GM20000 (cell line): Measurements from ENCODE around the gene ABLIM2.

Experiments
- DNase-seq: peaks from one replicate; pipeline ENCODE4 v3.0.0; 2012; ENCODE audit warnings: low spot score
- TF ChIP-seq, protein P1 (sequence below): IDR thresholded peaks from 2 replicates; pipeline ENCODE4 v1.5.1; 2012; ENCODE audit warnings: mild to moderate bottlenecking, control low read depth; ENCODE audit errors: extremely low read depth, missing control alignments

ABLIM2 gene

DNA sequence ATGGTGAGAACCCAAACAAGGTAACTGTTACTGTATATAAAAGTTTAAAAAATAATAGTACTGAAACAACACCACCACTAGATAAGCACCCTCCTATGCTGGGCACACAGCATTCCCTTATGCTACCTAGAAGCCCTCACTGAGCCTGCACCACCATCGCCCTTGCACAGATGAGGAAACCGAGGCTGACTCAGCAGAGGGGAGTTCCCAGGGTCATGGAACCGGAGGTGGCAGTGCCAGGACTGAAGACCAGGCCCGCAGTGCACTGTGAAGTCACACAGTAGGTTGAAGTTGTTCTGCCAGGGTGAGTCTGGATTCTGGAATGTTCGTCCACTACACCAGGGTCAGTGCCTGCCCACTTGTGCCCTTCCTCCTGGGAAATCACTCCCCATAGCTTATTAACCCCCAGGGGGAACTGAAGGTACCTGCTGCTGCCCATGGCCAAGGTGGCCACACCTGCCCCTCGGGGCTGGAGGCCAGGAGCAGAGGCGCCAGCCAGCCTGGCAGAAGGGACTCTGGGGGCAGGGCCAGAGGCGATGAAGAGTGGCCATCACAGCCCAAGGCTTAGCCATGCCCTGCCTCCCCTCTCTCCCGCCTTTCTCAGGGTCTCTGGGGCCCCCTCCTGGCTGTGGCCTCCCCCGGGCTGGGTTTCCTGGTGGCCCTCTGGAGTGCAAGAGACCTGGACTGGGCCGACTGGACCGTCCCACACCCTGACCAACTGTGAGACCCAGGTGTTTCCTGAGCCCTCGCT, 15.1 kb upstream of the ABLIM2 start:
- DNase-seq = no peak
- TF ChIP-seq, protein P1, sequence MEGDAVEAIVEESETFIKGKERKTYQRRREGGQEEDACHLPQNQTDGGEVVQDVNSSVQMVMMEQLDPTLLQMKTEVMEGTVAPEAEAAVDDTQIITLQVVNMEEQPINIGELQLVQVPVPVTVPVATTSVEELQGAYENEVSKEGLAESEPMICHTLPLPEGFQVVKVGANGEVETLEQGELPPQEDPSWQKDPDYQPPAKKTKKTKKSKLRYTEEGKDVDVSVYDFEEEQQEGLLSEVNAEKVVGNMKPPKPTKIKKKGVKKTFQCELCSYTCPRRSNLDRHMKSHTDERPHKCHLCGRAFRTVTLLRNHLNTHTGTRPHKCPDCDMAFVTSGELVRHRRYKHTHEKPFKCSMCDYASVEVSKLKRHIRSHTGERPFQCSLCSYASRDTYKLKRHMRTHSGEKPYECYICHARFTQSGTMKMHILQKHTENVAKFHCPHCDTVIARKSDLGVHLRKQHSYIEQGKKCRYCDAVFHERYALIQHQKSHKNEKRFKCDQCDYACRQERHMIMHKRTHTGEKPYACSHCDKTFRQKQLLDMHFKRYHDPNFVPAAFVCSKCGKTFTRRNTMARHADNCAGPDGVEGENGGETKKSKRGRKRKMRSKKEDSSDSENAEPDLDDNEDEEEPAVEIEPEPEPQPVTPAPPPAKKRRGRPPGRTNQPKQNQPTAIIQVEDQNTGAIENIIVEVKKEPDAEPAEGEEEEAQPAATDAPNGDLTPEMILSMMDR = no peak

DNA sequence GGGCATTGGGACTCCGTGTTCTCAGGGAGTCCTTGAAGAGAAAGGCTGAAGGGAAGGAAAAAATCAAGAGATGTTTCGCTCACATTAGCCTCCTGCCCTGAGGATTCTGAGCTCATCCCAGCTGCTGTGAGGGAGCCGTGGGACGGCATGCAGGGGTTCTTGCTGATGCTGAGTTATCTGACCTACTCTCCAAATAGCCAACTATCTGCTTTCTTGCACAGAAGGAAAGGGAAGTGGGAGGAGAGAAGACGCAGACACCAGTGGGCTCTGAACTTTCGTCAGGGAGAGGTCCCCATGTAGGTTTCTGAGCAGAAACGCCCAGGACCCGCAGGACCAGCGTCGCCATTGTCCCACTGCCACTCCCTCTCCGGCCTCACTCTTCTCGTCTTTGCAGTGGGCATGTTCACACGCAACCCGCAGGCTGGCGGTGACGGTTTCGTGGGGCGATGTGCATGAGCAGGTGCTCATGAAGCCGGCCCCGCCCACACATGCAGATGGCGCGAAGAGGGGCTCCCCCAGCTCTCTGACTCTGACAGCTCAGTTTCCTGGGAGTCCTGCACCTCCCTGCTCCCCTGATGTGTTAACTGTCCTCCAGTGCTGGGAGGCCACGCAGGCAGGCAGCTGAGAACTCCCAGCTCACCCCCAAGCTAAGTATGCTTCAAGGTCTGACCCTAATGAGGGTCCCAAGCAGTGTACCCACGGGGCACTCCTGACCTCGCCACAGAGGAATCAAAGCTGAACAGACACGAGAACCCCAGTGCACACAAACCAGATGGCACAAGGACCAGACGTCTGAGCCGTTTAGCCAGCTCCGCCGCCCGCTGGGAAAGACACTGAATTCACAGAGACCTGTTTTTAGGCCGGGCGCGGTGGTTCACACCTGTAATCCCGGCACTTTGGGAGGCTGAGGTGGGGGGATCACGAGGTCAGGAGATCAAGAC, 13.6 kb upstream of the ABLIM2 start:
- TF ChIP-seq, protein P1 = no peak
- DNase-seq = peak; percentile 79

DNA sequence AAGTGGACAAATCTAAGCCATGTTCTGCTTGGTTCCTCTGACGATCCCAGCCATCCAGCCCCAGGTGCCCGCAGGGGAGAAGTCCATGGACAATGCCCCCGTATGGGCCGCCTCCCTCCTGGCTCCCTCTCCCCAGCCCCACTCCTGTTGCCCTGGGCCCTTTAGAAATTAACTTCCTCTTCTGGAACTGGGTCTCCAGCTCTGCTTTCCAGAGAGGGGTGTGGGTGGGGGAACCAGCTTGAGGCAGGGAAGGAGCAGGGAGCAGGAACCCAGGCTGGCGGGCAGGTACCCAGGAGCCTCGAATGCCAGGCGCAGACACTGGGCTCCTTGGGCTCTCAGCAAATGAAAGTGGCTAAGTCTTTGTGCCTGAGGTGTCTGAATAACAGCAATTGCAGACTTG, 12.7 kb upstream of the ABLIM2 start:
- TF ChIP-seq, protein P1 = no peak
- DNase-seq = no peak

DNA sequence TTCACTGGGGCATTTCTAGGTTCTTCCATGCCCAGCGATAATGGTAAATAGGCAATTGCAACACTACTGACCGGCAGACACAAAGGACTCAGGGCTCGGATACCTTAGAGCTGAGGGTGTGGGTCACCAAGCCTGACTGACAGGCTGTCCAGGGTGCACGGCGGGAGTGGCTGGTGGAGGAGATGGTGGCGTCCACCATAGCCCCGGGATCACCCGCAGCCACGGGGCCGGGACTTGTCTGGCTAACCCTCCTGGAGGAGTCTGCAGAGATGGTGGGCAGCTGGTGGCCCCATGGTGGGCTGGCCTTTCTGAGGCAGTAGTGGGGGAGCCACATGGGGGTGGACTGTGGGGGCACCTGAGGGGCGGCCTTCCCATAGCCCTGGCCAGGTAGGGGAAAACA, 11.7 kb upstream of the ABLIM2 start:
- no peak for DNase-seq
- TF ChIP-seq, protein P1 = no peak

DNA sequence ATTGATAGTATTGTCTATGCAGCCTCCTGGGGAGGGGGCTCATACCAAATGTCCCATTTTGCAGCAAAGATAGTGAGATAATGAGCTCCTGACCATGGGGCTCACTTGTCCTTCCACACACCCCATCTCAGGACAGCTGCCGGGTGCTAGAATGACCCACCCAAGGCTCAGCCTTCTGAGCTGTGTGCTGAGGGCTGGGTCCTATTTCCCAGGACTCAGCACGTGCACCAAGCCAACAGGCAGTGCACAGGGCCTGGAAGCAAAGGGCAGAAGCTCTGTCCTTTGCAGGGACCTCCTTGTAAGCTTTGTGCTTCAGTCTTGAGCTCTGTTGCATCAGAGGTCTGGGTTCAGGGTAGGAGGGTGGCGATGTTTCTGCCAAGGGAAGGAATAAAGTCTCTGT, 11.2 kb upstream of the ABLIM2 start:
- no peak for DNase-seq
- TF ChIP-seq, protein P1 = no peak

DNA sequence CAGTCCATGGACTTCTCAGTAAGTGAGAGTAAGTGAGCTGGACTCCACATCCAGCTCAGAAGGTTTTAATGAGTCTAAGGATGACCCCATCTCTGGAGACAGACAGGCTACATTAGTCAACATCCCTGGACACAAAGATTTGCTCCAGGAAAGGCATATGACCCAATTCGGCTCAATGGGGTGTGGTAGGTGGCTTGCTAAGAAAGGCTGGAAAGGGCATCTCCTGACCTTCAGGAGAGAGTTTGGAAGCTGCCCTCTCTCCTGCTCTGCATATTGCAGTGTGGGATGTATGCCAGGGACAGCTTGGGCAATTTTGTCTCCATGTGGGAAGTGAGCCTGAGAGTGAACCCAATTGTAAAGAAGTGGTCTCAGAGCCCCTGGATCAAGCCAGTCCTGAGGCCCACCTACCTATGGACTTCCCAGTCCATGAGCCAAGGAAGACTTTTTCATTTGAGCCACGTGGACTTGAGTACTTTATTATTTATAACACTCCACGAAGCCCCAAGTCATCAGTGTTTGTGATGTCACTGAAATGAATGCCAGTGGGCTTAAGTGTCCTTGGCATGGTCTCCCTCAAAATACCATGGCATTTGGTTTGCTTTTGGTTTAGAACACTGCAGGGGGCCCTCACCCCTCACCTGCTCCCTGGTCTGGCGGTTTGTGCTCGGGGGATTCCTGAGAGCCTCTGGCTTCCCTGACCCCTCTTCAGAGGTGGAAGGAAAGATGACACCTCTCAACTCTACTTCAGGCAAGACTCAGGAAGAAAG, 10.4 kb upstream of the ABLIM2 start:
- DNase-seq = no peak
- TF ChIP-seq, protein P1 = no peak
